MCF 10A (cell line): Measurements from ENCODE around the gene PLVAP. TPM values are rescaled to one million over a fixed set of nuclear protein-coding genes. Genes with fewer than 3 reads are reported as not detected.
A peak's percentile ranks its signal among the peaks of the same experiment; 100 is the strongest.

Experiments
- BruUV-seq: library from RNA; stranded (reverse); fragments of 400-500 nt; replicated peaks from 2 replicates; lab custom pipeline; 2021; lab: Mats Ljungman, UMichigan
- CTCF ChIA-PET: fragments of 300-600 bp; sonication (Branson Sonifier 250); formaldehyde crosslinking; extraction: SDS; loops from one replicate; lab custom pipeline; 2021; ENCODE audit warnings: antibody characterized with exemption, inconsistent platforms; lab: Yijun Ruan, JAX
- POLR2A ChIA-PET: fragments of 300-600, 350-650 bp; sonication (Branson Sonifier 250); formaldehyde crosslinking; extraction: SDS; loops from one replicate; lab custom pipeline; 2020; ENCODE audit warnings: antibody characterized with exemption, inconsistent platforms; lab: Yijun Ruan, JAX
- DNase-seq: peaks from one replicate; pipeline ENCODE4 v3.0.0-alpha.2; 2018; ENCODE audit not compliant: unreplicated experiment
- H3K27ac Mint-ChIP-seq: one replicate; pipeline ENCODE4 v1.8.0; 2022; ENCODE audit warnings: mild to moderate bottlenecking, low read depth, mixed read lengths; ENCODE audit not compliant: unreplicated experiment
- H3K27me3 Mint-ChIP-seq: one replicate; pipeline ENCODE4 v1.8.0; 2022; ENCODE audit warnings: mixed read lengths; ENCODE audit not compliant: insufficient read depth, unreplicated experiment
- H3K36me3 Mint-ChIP-seq: one replicate; pipeline ENCODE4 v1.8.0; 2022; ENCODE audit warnings: mild to moderate bottlenecking, moderate library complexity, mixed read lengths; ENCODE audit not compliant: insufficient read depth, unreplicated experiment
- H3K4me1 Mint-ChIP-seq: one replicate; pipeline ENCODE4 v1.8.0; 2022; ENCODE audit warnings: mixed read lengths; ENCODE audit not compliant: insufficient read depth, unreplicated experiment
- H3K4me3 Mint-ChIP-seq: one replicate; pipeline ENCODE4 v1.8.0; 2022; ENCODE audit warnings: mild to moderate bottlenecking, moderate library complexity, mixed read lengths; ENCODE audit not compliant: unreplicated experiment
- H3K9me3 Mint-ChIP-seq: one replicate; pipeline ENCODE4 v1.8.0; 2022; ENCODE audit warnings: mixed read lengths; ENCODE audit not compliant: unreplicated experiment
- CTCF ChIP-seq: fragments of 200-600 bp; IDR thresholded peaks from one replicate; pipeline ENCODE4 v1.8.0; 2022; ENCODE audit warnings: antibody characterized with exemption, mild to moderate bottlenecking; ENCODE audit not compliant: unreplicated experiment
- intact Hi-C: fragments of 100-400 bp; cut with micrococcal nuclease; formaldehyde crosslinking; loops from 2 replicates; pipeline ENCODE4 v1.14.1; 2022
- total RNA-seq: library from RNA; stranded (reverse); gene quantifications from 2 replicates; pipeline ENCODE4 v1.2.3, GENCODE V29; 2022

Gene PLVAP
- total RNA-seq, 1 experiment from 2014 or later: not detected

GRCh38 chr19:17411801-17412200, 34.7 kb upstream of the PLVAP start:
- intact Hi-C loops: no loop called here
- ChIA-PET CTCF (interaction anchor here (0.8 to 1.4 kb wide), 2 partner anchors 21 to 66 kb away, joined by 4 to 6 read pairs; no protein-coding TSS in a partner anchor), POLR2A (no interaction called here)
- Mint-ChIP-seq H3K4me3 (no peak overlapping the region), H3K27me3 (no peaks in the 10 kb centered on the region), H3K36me3 (peaks cover 33% of the 10 kb centered on the region), H3K9me3 (no peaks in the 10 kb centered on the region), H3K4me1 (peaks cover 8% of the 10 kb centered on the region), H3K27ac (no peak overlapping the region)
- no peak for DNase-seq
- TF ChIP-seq CTCF: no peak
- no TSS peak for BruUV-seq

- no TSS peak for BruUV-seq
- Mint-ChIP-seq H3K27ac (no peak overlapping the region), H3K27me3 (no peaks in the 10 kb centered on the region), H3K4me3 (no peak overlapping the region), H3K36me3 (peaks cover 22% of the 10 kb centered on the region), H3K9me3 (no peaks in the 10 kb centered on the region), H3K4me1 (peaks cover 9% of the 10 kb centered on the region)
- intact Hi-C loops: no loop called here
- POLR2A ChIA-PET: interaction anchor here (1.1 kb wide), 1 partner anchor 10 kb away, joined by 3 read pairs; the partner anchor contains the start of gene MVB12A
- CTCF ChIA-PET: interaction anchor here (0.5 to 0.9 kb wide), 2 partner anchors 16 to 128 kb away, joined by 3 read pairs; partner anchors contain the start of gene CCDC194
- TF ChIP-seq CTCF: no peak
- no peak for DNase-seq
These were observed 32.8 kb upstream of the PLVAP start for GRCh38 chr19:17409990-17410389.

- BruUV-seq: no TSS peak
- Mint-ChIP-seq H3K4me1 (peaks cover 16% of the 10 kb centered on the region), H3K9me3 (no peaks in the 10 kb centered on the region), H3K36me3 (peaks cover 7% of the 10 kb centered on the region), H3K4me3 (peak overlapping the region; percentile 69), H3K27me3 (no peaks in the 10 kb centered on the region), H3K27ac (no peak overlapping the region)
- CTCF ChIA-PET: interaction anchor here (0.7 kb wide), 2 partner anchors 123 to 1709 kb away, joined by 3 read pairs; no protein-coding TSS in a partner anchor
- POLR2A ChIA-PET: no interaction called here
- DNase-seq: no peak
- no peak for TF ChIP-seq CTCF
- intact Hi-C loops: no loop called here
These were observed 29.7 kb upstream of the PLVAP start for GRCh38 chr19:17406887-17407196.

GRCh38 chr19:17406046-17406886, 29.1 kb upstream of the PLVAP start:
- Mint-ChIP-seq H3K27ac (peak overlapping the region; percentile 81), H3K4me1 (peaks cover 16% of the 10 kb centered on the region), H3K27me3 (no peaks in the 10 kb centered on the region), H3K4me3 (peak overlapping the region; percentile 69), H3K36me3 (peaks cover 2% of the 10 kb centered on the region), H3K9me3 (no peaks in the 10 kb centered on the region)
- DNase-seq: peak; percentile 48
- POLR2A ChIA-PET: interaction anchor here (1.2 kb wide), 1 partner anchor 13 kb away, joined by 4 read pairs; the partner anchor contains the start of gene MVB12A
- BruUV-seq: TSS peak; percentile 89
- CTCF ChIA-PET: interaction anchor here (0.7 to 1.1 kb wide), 3 partner anchors 20 to 1709 kb away, joined by 3 to 5 read pairs (median 3); no protein-coding TSS in a partner anchor
- intact Hi-C loops: no loop called here
- TF ChIP-seq CTCF: no peak
